CD4-positive, CD25-positive, alpha-beta regulatory T cell (primary cell): ENCODE results near the gene KITLG. TPM values are rescaled to one million over a fixed set of nuclear protein-coding genes. Genes with fewer than 3 reads are reported as not detected.
"Not testable (repeated sequence)": the region's sequence is repeated elsewhere in the genome, so short reads cannot be mapped to it uniquely, and the experiment has no call there.

Source experiments
- ATAC-seq, 2 donors: fragments of 150-1000 bp; cut with Tn5 transposase; one replicate each; pipeline ENCODE4 v1.10.0; 2021; ENCODE audit warnings: low read depth in 2 of 2, moderate number of reproducible peaks in 2 of 2, moderate library complexity in 1 of 2
- DNase-seq, 3 donors: peaks; one replicate each; pipeline versions ENCODE4 v3.0.0 to v3.0.0-alpha.2; 2012 to 2022; ENCODE audit warnings: mixed read lengths in 1 of 3
- H3K27ac ChIP-seq: one replicate; pipeline ENCODE4 v1.7.0; 2013; ENCODE audit warnings: mild to moderate bottlenecking, low read length; ENCODE audit not compliant: insufficient read depth, poor library complexity, severe bottlenecking
- H3K27me3 ChIP-seq: one replicate; pipeline ENCODE4 v1.7.0; 2013; ENCODE audit warnings: low read length; ENCODE audit not compliant: control insufficient read depth, insufficient read depth
- H3K36me3 ChIP-seq: one replicate; pipeline ENCODE4 v1.7.0; 2013; ENCODE audit warnings: mild to moderate bottlenecking, low read length, moderate library complexity; ENCODE audit not compliant: control insufficient read depth, insufficient read depth
- H3K4me1 ChIP-seq: 2 replicates; pipeline ENCODE4 v1.7.0; 2013; ENCODE audit warnings: mild to moderate bottlenecking, low read length; ENCODE audit not compliant: insufficient read depth, control insufficient read depth, poor library complexity, severe bottlenecking
- H3K4me3 ChIP-seq: one replicate; pipeline ENCODE4 v1.7.0; 2013; ENCODE audit warnings: low read depth, mild to moderate bottlenecking, low read length, moderate library complexity
- H3K9me3 ChIP-seq, 2 experiments: 1 replicate in 1 of 2; 2 replicates in 1 of 2; pipeline ENCODE4 v1.7.0; 2013; ENCODE audit warnings: low read length in 2 of 2, mild to moderate bottlenecking in 1 of 2, moderate library complexity in 1 of 2; ENCODE audit not compliant: control insufficient read depth in 2 of 2
- H3K27ac Mint-ChIP-seq, 3 donors: one replicate each; pipeline ENCODE4 v1.8.0; 2020 to 2022; ENCODE audit warnings: mild to moderate bottlenecking in 3 of 3, mixed read lengths in 3 of 3, moderate library complexity in 2 of 3
- H3K27me3 Mint-ChIP-seq: one replicate; pipeline ENCODE4 v1.8.0; 2022; ENCODE audit warnings: mild to moderate bottlenecking, mixed read lengths
- H3K36me3 Mint-ChIP-seq: one replicate; pipeline ENCODE4 v1.8.0; 2020; ENCODE audit warnings: mixed read lengths
- H3K4me1 Mint-ChIP-seq, 4 donors: one replicate each; pipeline ENCODE4 v1.8.0; 2020 to 2022; ENCODE audit warnings: mixed read lengths in 4 of 4, mild to moderate bottlenecking in 1 of 4
- H3K4me3 Mint-ChIP-seq, 4 donors: one replicate each; pipeline ENCODE4 v1.8.0; 2020 to 2022; ENCODE audit warnings: mild to moderate bottlenecking in 4 of 4, mixed read lengths in 4 of 4, moderate library complexity in 3 of 4
- H3K9me3 Mint-ChIP-seq, 7 donors: one replicate each; pipeline ENCODE4 v1.8.0; 2020 to 2022; ENCODE audit warnings: mixed read lengths in 7 of 7, mild to moderate bottlenecking in 3 of 7, moderate library complexity in 2 of 7
- polyA plus RNA-seq, 4 donors: library from polyadenylated mRNA; unstranded; fragments of 300-500 nt; fragmentation: Illumina TruSeq; gene quantifications; one replicate each; pipeline ENCODE4 v1.2.3, GENCODE V29; 2021
- total RNA-seq: library from RNA; stranded (reverse); gene quantifications from one replicate; pipeline ENCODE4 v1.2.3, GENCODE V29; 2022

KITLG gene
- total and polyA plus RNA-seq, 5 donors from 2014 or later: not detected

- DNase-seq: no peak
- H3K27me3 Mint-ChIP-seq: peaks cover 15% of the 10 kb centered on the region
- no peaks in the 10 kb centered on the region for H3K36me3 Mint-ChIP-seq
- ATAC-seq: no peak
- H3K9me3 Mint-ChIP-seq: peaks cover 0 to 9% (median 0%) of the 10 kb centered on the region in 7 donors
- H3K9me3 ChIP-seq: no peaks in the 10 kb centered on the region
- H3K4me3 ChIP-seq: no peak overlapping the region
- H3K4me1 Mint-ChIP-seq: no peaks in the 10 kb centered on the region
- H3K4me1 ChIP-seq: no peaks in the 10 kb centered on the region
- H3K36me3 ChIP-seq: no peaks in the 10 kb centered on the region
- H3K4me3 Mint-ChIP-seq: no peak overlapping the region
- no peak overlapping the region for H3K27ac ChIP-seq
- no peaks in the 10 kb centered on the region for H3K27me3 ChIP-seq
- H3K27ac Mint-ChIP-seq: no peak overlapping the region
Observed at GRCh38 chr12:88552610-88553079, 27.6 kb downstream of the KITLG start.

GRCh38 chr12:88549929-88550328 lies 30.3 kb downstream of the KITLG start:
- DNase-seq: no peak
- H3K9me3 Mint-ChIP-seq: peaks cover 0 to 4% (median 2%) of the 10 kb centered on the region in 7 donors
- ATAC-seq: no peak
- Histone ChIP-seq H3K9me3 (no peaks in the 10 kb centered on the region), H3K27ac (no peak overlapping the region), H3K36me3 (no peaks in the 10 kb centered on the region), H3K4me3 (no peak overlapping the region), H3K4me1 (no peaks in the 10 kb centered on the region), H3K27me3 (no peaks in the 10 kb centered on the region)
- H3K4me3 Mint-ChIP-seq: no peak overlapping the region
- no peak overlapping the region for H3K27ac Mint-ChIP-seq
- no peaks in the 10 kb centered on the region for H3K4me1 Mint-ChIP-seq
- peaks cover 10% of the 10 kb centered on the region for H3K27me3 Mint-ChIP-seq
- H3K36me3 Mint-ChIP-seq: no peaks in the 10 kb centered on the region

GRCh38 chr12:88547949-88548348 lies 32.3 kb downstream of the KITLG start:
- H3K27ac Mint-ChIP-seq, DNase-seq, H3K4me1 ChIP-seq, H3K9me3 ChIP-seq, H3K9me3 Mint-ChIP-seq, H3K27me3 ChIP-seq, H3K4me3 Mint-ChIP-seq, H3K36me3 ChIP-seq, H3K27ac ChIP-seq, H3K4me1 Mint-ChIP-seq, H3K36me3 Mint-ChIP-seq, H3K4me3 ChIP-seq, H3K27me3 Mint-ChIP-seq, ATAC-seq: not testable (repeated sequence)

GRCh38 chr12:88546853-88547252 lies 33.4 kb downstream of the KITLG start:
- no peak for DNase-seq
- no peak for ATAC-seq
- Mint-ChIP-seq H3K4me1 (no peaks in the 10 kb centered on the region), H3K27me3 (peaks cover 10% of the 10 kb centered on the region), H3K36me3 (no peaks in the 10 kb centered on the region), H3K27ac (no peak overlapping the region), H3K4me3 (no peak overlapping the region), H3K9me3 (peaks cover 0 to 4% (median 4%) of the 10 kb centered on the region in 7 donors)
- H3K9me3 ChIP-seq: no peaks in the 10 kb centered on the region
- no peak overlapping the region for H3K27ac ChIP-seq
- no peaks in the 10 kb centered on the region for H3K27me3 ChIP-seq
- H3K36me3 ChIP-seq: no peaks in the 10 kb centered on the region
- no peak overlapping the region for H3K4me3 ChIP-seq
- no peaks in the 10 kb centered on the region for H3K4me1 ChIP-seq

GRCh38 chr12:88546226-88546625 lies 34.0 kb downstream of the KITLG start:
- DNase-seq: no peak
- H3K27ac ChIP-seq: no peak overlapping the region
- ATAC-seq: no peak
- H3K4me3 Mint-ChIP-seq: no peak overlapping the region
- no peak overlapping the region for H3K4me3 ChIP-seq
- no peaks in the 10 kb centered on the region for H3K36me3 Mint-ChIP-seq
- H3K27me3 Mint-ChIP-seq: peaks cover 10% of the 10 kb centered on the region
- no peaks in the 10 kb centered on the region for H3K9me3 ChIP-seq
- no peaks in the 10 kb centered on the region for H3K27me3 ChIP-seq
- no peaks in the 10 kb centered on the region for H3K4me1 ChIP-seq
- H3K9me3 Mint-ChIP-seq: peaks cover 0 to 5% (median 1%) of the 10 kb centered on the region in 7 donors
- H3K36me3 ChIP-seq: no peaks in the 10 kb centered on the region
- H3K27ac Mint-ChIP-seq: no peak overlapping the region
- no peaks in the 10 kb centered on the region for H3K4me1 Mint-ChIP-seq

- ATAC-seq (no peak), DNase-seq (no peak)
- H3K27ac ChIP-seq: no peak overlapping the region
- no peaks in the 10 kb centered on the region for H3K9me3 ChIP-seq
- Mint-ChIP-seq H3K4me3 (no peak overlapping the region), H3K4me1 (no peaks in the 10 kb centered on the region), H3K27ac (peak overlapping the region in 1 of 3 donors; percentile 17), H3K27me3 (peaks cover 9% of the 10 kb centered on the region), H3K36me3 (no peaks in the 10 kb centered on the region), H3K9me3 (peaks cover 0 to 5% (median 1%) of the 10 kb centered on the region in 7 donors)
- H3K36me3 ChIP-seq: no peaks in the 10 kb centered on the region
- no peak overlapping the region for H3K4me3 ChIP-seq
- H3K4me1 ChIP-seq: no peaks in the 10 kb centered on the region
- no peaks in the 10 kb centered on the region for H3K27me3 ChIP-seq
Observed at GRCh38 chr12:88544991-88545980, 35.0 kb downstream of the KITLG start.

- Histone ChIP-seq H3K27ac (no peak overlapping the region), H3K4me1 (no peaks in the 10 kb centered on the region), H3K9me3 (no peaks in the 10 kb centered on the region), H3K27me3 (no peaks in the 10 kb centered on the region), H3K4me3 (no peak overlapping the region), H3K36me3 (no peaks in the 10 kb centered on the region)
- no peak for DNase-seq
- ATAC-seq: no peak
- H3K27ac Mint-ChIP-seq: no peak overlapping the region
- no peaks in the 10 kb centered on the region for H3K4me1 Mint-ChIP-seq
- H3K27me3 Mint-ChIP-seq: no peaks in the 10 kb centered on the region
- no peaks in the 10 kb centered on the region for H3K36me3 Mint-ChIP-seq
- H3K9me3 Mint-ChIP-seq: peaks cover 0 to 6% (median 2%) of the 10 kb centered on the region in 7 donors
- H3K4me3 Mint-ChIP-seq: no peak overlapping the region
Observed at GRCh38 chr12:88539893-88540292, 40.4 kb downstream of the KITLG start.

GRCh38 chr12:88538697-88539096 lies 41.6 kb downstream of the KITLG start:
- no peaks in the 10 kb centered on the region for H3K4me1 Mint-ChIP-seq
- peaks cover 0 to 6% (median 2%) of the 10 kb centered on the region in 7 donors for H3K9me3 Mint-ChIP-seq
- H3K27me3 Mint-ChIP-seq: no peaks in the 10 kb centered on the region
- ATAC-seq: no peak
- Histone ChIP-seq H3K4me3 (no peak overlapping the region), H3K36me3 (no peaks in the 10 kb centered on the region), H3K27me3 (no peaks in the 10 kb centered on the region), H3K9me3 (no peaks in the 10 kb centered on the region), H3K4me1 (no peaks in the 10 kb centered on the region), H3K27ac (no peak overlapping the region)
- no peak for DNase-seq
- no peak overlapping the region for H3K4me3 Mint-ChIP-seq
- no peak overlapping the region for H3K27ac Mint-ChIP-seq
- H3K36me3 Mint-ChIP-seq: no peaks in the 10 kb centered on the region
